Kidney epithelial cell (primary cell): ENCODE data around the gene TXN. TPM values are rescaled to one million over a fixed set of nuclear protein-coding genes. Genes with fewer than 3 reads are reported as not detected.
"Not testable (repeated sequence)": the region's sequence is repeated elsewhere in the genome, so short reads cannot be mapped to it uniquely, and the experiment has no call there.

Experiments
- DNase-seq: peaks from one replicate; pipeline ENCODE4 v3.0.0-alpha.2; 2010; ENCODE audit warnings: low read depth
- H3K27me3 ChIP-seq: 2 replicates; pipeline ENCODE4 v1.6.0; 2011; ENCODE audit warnings: low read length; ENCODE audit not compliant: control insufficient read depth, insufficient read depth
- H3K36me3 ChIP-seq: 2 replicates; pipeline ENCODE4 v1.5.1; 2011; ENCODE audit warnings: low read length; ENCODE audit not compliant: control insufficient read depth, insufficient read depth
- H3K4me3 ChIP-seq: 2 replicates; pipeline ENCODE4 v1.5.1; 2011; ENCODE audit warnings: low read depth, mild to moderate bottlenecking, control low read depth, low read length
- CTCF ChIP-seq: IDR thresholded peaks from 2 replicates; pipeline ENCODE4 v1.5.1; 2011; ENCODE audit warnings: mild to moderate bottlenecking, moderate library complexity, low read length, control low read depth, inconsistent platforms; ENCODE audit not compliant: insufficient read depth, poor library complexity, severe bottlenecking
- total RNA-seq: library from RNA; depleted of rRNA; stranded (reverse); fragments of >200 nt; gene quantifications from 2 replicates; pipeline ENCODE4 v1.2.3, GENCODE V29; 2015

Gene TXN
- total RNA-seq, 1 donor from 2014 or later, result 321 TPM

- no peak overlapping the region for H3K4me3 ChIP-seq
- H3K27me3 ChIP-seq, result peaks cover 10% of the 10 kb centered on the region
- DNase-seq, result no peak
- no peaks in the 10 kb centered on the region for H3K36me3 ChIP-seq
- TF ChIP-seq CTCF, result no peak
Measured at GRCh38 chr9:110202232-110202631, 54.1 kb downstream of the TXN start.

GRCh38 chr9:110199643-110200042 is 56.7 kb downstream of the TXN start:
- no peak overlapping the region for H3K4me3 ChIP-seq
- no peak for DNase-seq
- no peaks in the 10 kb centered on the region for H3K27me3 ChIP-seq
- H3K36me3 ChIP-seq, result no peaks in the 10 kb centered on the region
- TF ChIP-seq CTCF, result no peak

DNA sequence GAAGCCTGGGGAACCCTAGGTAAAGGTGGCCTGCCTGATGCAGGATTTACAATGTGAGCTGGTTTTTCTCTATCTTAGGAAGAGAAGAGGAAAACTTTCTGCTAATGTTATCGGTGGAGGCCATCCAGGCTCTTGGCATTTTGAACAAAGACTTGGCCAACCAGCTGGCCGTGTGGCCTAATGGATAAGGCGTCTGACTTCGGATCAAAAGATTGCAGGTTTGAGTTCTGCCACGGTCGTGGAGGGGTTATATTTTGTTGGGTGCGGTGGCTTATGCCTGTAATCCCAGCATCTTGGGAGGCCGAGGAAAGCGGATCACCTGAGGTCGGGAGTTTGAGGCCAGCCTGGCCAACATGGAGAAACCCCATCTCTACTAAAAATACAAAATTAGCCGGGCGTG is 58.0 kb downstream of the TXN start:
- DNase-seq, result no peak

GRCh38 chr9:110197330-110198187 is 58.7 kb downstream of the TXN start:
- DNase-seq, result no peak
- Histone ChIP-seq H3K27me3 (no peaks in the 10 kb centered on the region), H3K4me3 (no peak overlapping the region), H3K36me3 (no peaks in the 10 kb centered on the region)
- TF ChIP-seq CTCF, result no peak

More for the DNA sequence above, 58.0 kb downstream of the TXN start:
- no peak for TF ChIP-seq CTCF
- no peaks in the 10 kb centered on the region for H3K27me3 ChIP-seq
- no peaks in the 10 kb centered on the region for H3K36me3 ChIP-seq
- no peak overlapping the region for H3K4me3 ChIP-seq

DNA sequence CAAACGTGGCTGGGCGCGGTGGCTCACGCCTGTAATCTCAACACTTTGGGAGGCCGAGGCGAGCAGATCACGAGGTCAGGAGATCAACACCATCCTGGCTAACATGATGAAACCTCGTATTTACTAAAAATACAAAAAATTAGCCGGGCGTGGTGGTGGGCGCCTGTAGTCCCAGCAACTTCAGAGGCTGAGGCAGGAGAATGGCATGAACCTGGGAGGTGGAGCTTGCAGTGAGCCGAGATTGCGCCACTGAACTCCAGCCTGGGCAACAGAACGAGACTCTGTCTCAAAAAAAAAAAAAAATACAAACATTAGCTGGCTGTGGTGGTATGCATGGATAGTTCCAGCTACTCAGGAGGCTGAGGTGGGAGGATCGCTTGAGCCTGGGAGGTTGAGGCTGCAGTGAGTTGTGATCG is 60.2 kb downstream of the TXN start:
- H3K36me3 ChIP-seq, H3K4me3 ChIP-seq, H3K27me3 ChIP-seq, DNase-seq: not testable (repeated sequence)

Other genes with a start within 250 kb of the TXN start
- not detected in 2 replicates for gene C9orf152, start 48.3 kb downstream of the TXN start, total RNA-seq
- not detected in 2 replicates for gene TXNDC8, start 81.4 kb upstream of the TXN start, total RNA-seq